KOPT-K1 (cell line): Measurements from ENCODE around the gene PDCL3.

Experiments
- H3K27ac ChIP-seq: fragments of 200-600 bp; sonication (generic); 2 replicates; pipeline ENCODE4 v1.5.1; 2016; ENCODE audit warnings: antibody characterized with exemption, mild to moderate bottlenecking, low read depth, low read length; ENCODE audit not compliant: poor library complexity, severe bottlenecking
- H3K36me3 ChIP-seq: fragments of 200-600 bp; sonication (generic); 2 replicates; pipeline ENCODE4 v1.5.1; 2017; ENCODE audit warnings: antibody characterized with exemption, mild to moderate bottlenecking, low read length, moderate library complexity; ENCODE audit not compliant: insufficient read depth
- H3K9me3 ChIP-seq: fragments of 200-600 bp; sonication (generic); 2 replicates; pipeline ENCODE4 v1.5.1; 2017; ENCODE audit warnings: antibody characterized with exemption, low read length, mild to moderate bottlenecking; ENCODE audit not compliant: insufficient read depth, poor library complexity, severe bottlenecking

Gene PDCL3

GRCh38 chr2:100613719-100614118, 50.9 kb downstream of the PDCL3 start:
- H3K36me3 ChIP-seq = no peaks in the 10 kb centered on the region
- no peaks in the 10 kb centered on the region for H3K9me3 ChIP-seq
- no peak overlapping the region for H3K27ac ChIP-seq

GRCh38 chr2:100614455-100615000, 51.7 kb downstream of the PDCL3 start:
- Histone ChIP-seq H3K36me3 (no peaks in the 10 kb centered on the region), H3K27ac (no peak overlapping the region), H3K9me3 (no peaks in the 10 kb centered on the region)

GRCh38 chr2:100615471-100615870, 52.7 kb downstream of the PDCL3 start:
- no peak overlapping the region for H3K27ac ChIP-seq
- H3K36me3 ChIP-seq = no peaks in the 10 kb centered on the region
- no peaks in the 10 kb centered on the region for H3K9me3 ChIP-seq

- Histone ChIP-seq H3K36me3 (no peaks in the 10 kb centered on the region), H3K9me3 (no peaks in the 10 kb centered on the region), H3K27ac (no peak overlapping the region)
Observed at GRCh38 chr2:100615886-100616285, 53.1 kb downstream of the PDCL3 start.

GRCh38 chr2:100616841-100617390, 54.1 kb downstream of the PDCL3 start:
- H3K36me3 ChIP-seq = no peaks in the 10 kb centered on the region
- no peak overlapping the region for H3K27ac ChIP-seq
- H3K9me3 ChIP-seq = peaks cover 8% of the 10 kb centered on the region

GRCh38 chr2:100619951-100620350, 57.2 kb downstream of the PDCL3 start:
- peaks cover 12% of the 10 kb centered on the region for H3K9me3 ChIP-seq

GRCh38 chr2:100620481-100620880, 57.7 kb downstream of the PDCL3 start:
- Histone ChIP-seq H3K36me3 (no peaks in the 10 kb centered on the region), H3K27ac (no peak overlapping the region), H3K9me3 (peaks cover 12% of the 10 kb centered on the region)

More at GRCh38 chr2:100619951-100620350, 57.2 kb downstream of the PDCL3 start:
- H3K27ac ChIP-seq = no peak overlapping the region
- no peaks in the 10 kb centered on the region for H3K36me3 ChIP-seq

GRCh38 chr2:100621371-100621951, 58.7 kb downstream of the PDCL3 start:
- no peak overlapping the region for H3K27ac ChIP-seq
- H3K9me3 ChIP-seq = peaks cover 12% of the 10 kb centered on the region
- no peaks in the 10 kb centered on the region for H3K36me3 ChIP-seq

- Histone ChIP-seq H3K36me3 (no peaks in the 10 kb centered on the region), H3K27ac (no peak overlapping the region), H3K9me3 (peaks cover 12% of the 10 kb centered on the region)
Observed at GRCh38 chr2:100623033-100623715, 60.4 kb downstream of the PDCL3 start.

- peaks cover 12% of the 10 kb centered on the region for H3K9me3 ChIP-seq
- no peaks in the 10 kb centered on the region for H3K36me3 ChIP-seq
- H3K27ac ChIP-seq = no peak overlapping the region
Observed at GRCh38 chr2:100623930-100624329, 61.1 kb downstream of the PDCL3 start.

GRCh38 chr2:100624536-100624935, 61.7 kb downstream of the PDCL3 start:
- Histone ChIP-seq H3K9me3 (peaks cover 12% of the 10 kb centered on the region), H3K36me3 (no peaks in the 10 kb centered on the region)

GRCh38 chr2:100625717-100626116, 62.9 kb downstream of the PDCL3 start:
- Histone ChIP-seq H3K9me3 (peaks cover 12% of the 10 kb centered on the region), H3K27ac (no peak overlapping the region), H3K36me3 (no peaks in the 10 kb centered on the region)

More at GRCh38 chr2:100624536-100624935, 61.7 kb downstream of the PDCL3 start:
- no peak overlapping the region for H3K27ac ChIP-seq
